Mesendoderm (in vitro differentiated cells): ENCODE data around the gene ARMC3.
A peak's percentile ranks its signal among the peaks of the same experiment; 100 is the strongest.

Experiments used
- DNase-seq: peaks from one replicate; pipeline ENCODE4 v3.0.0; 2013
- H2AK5ac ChIP-seq: 2 replicates; pipeline ENCODE4 v1.6.1; 2013; ENCODE audit warnings: low read length, inconsistent platforms
- H2BK120ac ChIP-seq: 2 replicates; pipeline ENCODE4 v1.6.1; 2013; ENCODE audit warnings: low read depth, mild to moderate bottlenecking, low read length, moderate library complexity, mixed read lengths
- H2BK15ac ChIP-seq: replicated peaks from 2 replicates; pipeline ENCODE4 v1.6.1; 2013; ENCODE audit warnings: low read depth, mild to moderate bottlenecking, moderate library complexity
- H2BK5ac ChIP-seq: 2 replicates; pipeline ENCODE4 v1.6.1; 2013; ENCODE audit warnings: low read length, inconsistent platforms
- H3K18ac ChIP-seq: 2 replicates; pipeline ENCODE4 v1.6.1; 2013; ENCODE audit warnings: mild to moderate bottlenecking, low read length, mixed read lengths
- H3K23ac ChIP-seq: one replicate; pipeline ENCODE4 v1.6.1; 2013; ENCODE audit warnings: low read length
- H3K27ac ChIP-seq: 2 replicates; pipeline ENCODE4 v1.5.1; 2013; ENCODE audit warnings: low read depth, mild to moderate bottlenecking, inconsistent platforms, low read length, moderate library complexity
- H3K27me3 ChIP-seq: 2 replicates; pipeline ENCODE4 v1.6.1; 2013; ENCODE audit warnings: low read length, control low read depth, mild to moderate bottlenecking, inconsistent platforms; ENCODE audit not compliant: insufficient read depth, poor library complexity
- H3K36me3 ChIP-seq: 2 replicates; pipeline ENCODE4 v1.6.1; 2013; ENCODE audit warnings: low read length, inconsistent platforms; ENCODE audit not compliant: control insufficient read depth, insufficient read depth
- H3K4ac ChIP-seq: one replicate; pipeline ENCODE4 v1.6.1; 2013; ENCODE audit warnings: low read depth, mild to moderate bottlenecking, low read length, moderate library complexity
- H3K4me1 ChIP-seq: 2 replicates; pipeline ENCODE4 v1.6.1; 2013; ENCODE audit warnings: low read depth, low read length, inconsistent platforms; ENCODE audit not compliant: control insufficient read depth
- H3K4me2 ChIP-seq: 2 replicates; pipeline ENCODE4 v1.6.1; 2013; ENCODE audit warnings: low read length
- H3K4me3 ChIP-seq: 2 replicates; pipeline ENCODE4 v1.5.1; 2013; ENCODE audit warnings: mild to moderate bottlenecking, low read length
- H3K56ac ChIP-seq: one replicate; pipeline ENCODE4 v1.6.1; 2013; ENCODE audit warnings: low read length
- H3K79me1 ChIP-seq: 2 replicates; pipeline ENCODE4 v1.6.1; 2013; ENCODE audit warnings: low read length, inconsistent platforms
- H3K79me2 ChIP-seq: 2 replicates; pipeline ENCODE4 v1.6.1; 2013; ENCODE audit warnings: mild to moderate bottlenecking, low read length; ENCODE audit not compliant: control insufficient read depth, insufficient read depth
- H3K9ac ChIP-seq: 2 replicates; pipeline ENCODE4 v1.6.1; 2013; ENCODE audit warnings: low read length, inconsistent platforms
- H4K5ac ChIP-seq: one replicate; pipeline ENCODE4 v1.6.1; 2013; ENCODE audit warnings: low read length
- H4K8ac ChIP-seq: one replicate; pipeline ENCODE4 v1.6.1; 2013; ENCODE audit warnings: low read depth, mild to moderate bottlenecking, control low read depth, low read length, moderate library complexity
- WGBS: extraction: QIAGEN DNeasy Blood & Tissue Kit; methylation state at CpG from one replicate; pipeline ENCODE4 v1.1.7; 2013; ENCODE audit warnings: low lambda C conversion rate, missing lambda C conversion rate; ENCODE audit not compliant: insufficient coverage; ENCODE audit errors: extremely low coverage; 5-methylcytosine and 5-hydroxymethylcytosine counted together

Gene ARMC3

DNA sequence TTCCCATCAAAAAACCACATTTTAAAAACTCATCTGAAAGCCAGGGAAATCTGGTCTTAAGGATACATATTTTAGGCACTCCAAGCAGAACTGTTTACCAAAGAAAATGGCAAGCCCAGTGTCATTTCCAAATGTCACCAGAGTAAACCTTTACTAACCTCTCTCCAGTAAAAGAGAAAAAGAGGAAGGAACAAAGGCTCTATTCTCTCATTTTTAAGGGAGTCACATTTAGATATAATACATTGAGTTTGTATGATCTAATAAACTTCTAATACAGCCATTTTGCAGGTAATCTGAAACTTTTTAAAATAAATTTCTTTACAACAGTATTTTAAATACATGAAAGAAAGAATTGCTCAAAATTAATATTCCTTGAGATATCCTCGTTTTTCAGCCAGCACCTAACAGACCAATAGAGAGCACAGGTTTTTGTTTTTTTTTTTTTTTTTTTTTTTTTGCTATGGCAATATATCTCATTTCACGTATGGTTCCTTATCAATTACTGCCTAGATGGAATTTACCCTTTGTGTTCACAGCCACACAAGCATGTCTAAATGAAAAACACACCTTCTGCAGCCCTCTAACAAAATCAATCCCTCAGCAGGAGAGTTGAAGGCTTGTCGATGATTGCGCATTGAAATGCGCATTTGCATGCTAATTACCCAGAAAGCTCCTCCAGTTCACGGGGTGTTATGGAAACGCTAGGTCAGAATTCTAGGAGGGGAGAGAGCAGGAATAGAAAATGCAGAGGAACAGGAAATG lies 127.8 kb downstream of the ARMC3 start:
- H3K27ac ChIP-seq: no peak overlapping the region
- H3K9ac ChIP-seq: peak overlapping the region; percentile 48
- H3K27me3 ChIP-seq: no peaks in the 10 kb centered on the region
- no peak overlapping the region for H4K5ac ChIP-seq
- no peak overlapping the region for H3K23ac ChIP-seq
- no peak overlapping the region for H3K18ac ChIP-seq
- no peaks in the 10 kb centered on the region for H3K79me2 ChIP-seq
- peaks cover 4% of the 10 kb centered on the region for H3K4me1 ChIP-seq
- no peak overlapping the region for H3K4me2 ChIP-seq
- no peak overlapping the region for H2BK15ac ChIP-seq
- peak overlapping the region; percentile 54 for H3K56ac ChIP-seq
- H4K8ac ChIP-seq: no peak overlapping the region
- DNase-seq: peak; percentile 71
- no peaks in the 10 kb centered on the region for H3K36me3 ChIP-seq
- no CpG with 5 or more reads among the region's 7 CpGs for WGBS
- H3K4ac ChIP-seq: no peak overlapping the region
- H3K79me1 ChIP-seq: no peaks in the 10 kb centered on the region
- no peak overlapping the region for H3K4me3 ChIP-seq
- no peak overlapping the region for H2BK120ac ChIP-seq
- no peak overlapping the region for H2BK5ac ChIP-seq
- H2AK5ac ChIP-seq: no peak overlapping the region

DNA sequence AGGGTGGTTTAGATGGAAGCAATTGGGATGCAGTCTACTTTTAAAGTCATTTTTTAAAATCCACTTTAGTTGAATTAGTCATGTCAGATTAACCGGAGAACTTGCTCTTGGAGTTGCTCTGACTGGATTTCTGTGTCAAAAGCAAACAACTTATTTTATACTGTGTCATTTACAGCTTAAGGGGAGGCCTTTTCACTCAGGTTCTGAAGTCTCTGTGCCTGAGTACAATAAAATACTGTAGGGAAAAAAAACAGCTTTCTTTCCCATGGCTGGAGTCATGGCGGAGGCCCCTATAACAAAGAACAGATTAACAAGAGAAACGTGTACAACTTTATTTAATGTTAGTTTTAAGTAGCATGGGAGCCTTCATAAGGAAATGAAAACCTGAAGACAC lies 128.3 kb downstream of the ARMC3 start:
- no peak overlapping the region for H3K56ac ChIP-seq
- H3K79me2 ChIP-seq: no peaks in the 10 kb centered on the region
- H4K5ac ChIP-seq: no peak overlapping the region
- H3K18ac ChIP-seq: no peak overlapping the region
- no peak overlapping the region for H2BK15ac ChIP-seq
- peaks cover 4% of the 10 kb centered on the region for H3K4me1 ChIP-seq
- H3K79me1 ChIP-seq: no peaks in the 10 kb centered on the region
- no peak overlapping the region for H3K4me2 ChIP-seq
- no peak overlapping the region for H3K9ac ChIP-seq
- H3K23ac ChIP-seq: no peak overlapping the region
- no peaks in the 10 kb centered on the region for H3K36me3 ChIP-seq
- H3K27me3 ChIP-seq: no peaks in the 10 kb centered on the region
- WGBS: no CpG with 5 or more reads among the region's 3 CpGs
- H2AK5ac ChIP-seq: no peak overlapping the region
- H4K8ac ChIP-seq: no peak overlapping the region
- H3K4ac ChIP-seq: no peak overlapping the region
- H2BK120ac ChIP-seq: no peak overlapping the region
- no peak overlapping the region for H3K27ac ChIP-seq
- H3K4me3 ChIP-seq: no peak overlapping the region
- no peak overlapping the region for H2BK5ac ChIP-seq
- DNase-seq: no peak

GRCh38 chr10:23058366-23058765 lies 130.5 kb downstream of the ARMC3 start:
- Histone ChIP-seq H3K56ac (no peak overlapping the region), H3K27me3 (no peaks in the 10 kb centered on the region), H3K79me2 (no peaks in the 10 kb centered on the region), H3K79me1 (no peaks in the 10 kb centered on the region), H3K4ac (no peak overlapping the region), H3K18ac (no peak overlapping the region), H3K27ac (no peak overlapping the region), H2BK15ac (no peak overlapping the region), H3K4me3 (no peak overlapping the region), H3K4me2 (no peak overlapping the region), H3K23ac (no peak overlapping the region), H3K9ac (no peak overlapping the region), H4K5ac (no peak overlapping the region), H3K4me1 (peaks cover 4% of the 10 kb centered on the region), H2BK120ac (no peak overlapping the region), H4K8ac (no peak overlapping the region), H2BK5ac (no peak overlapping the region), H3K36me3 (no peaks in the 10 kb centered on the region), H2AK5ac (no peak overlapping the region)
- WGBS: no CpG with 5 or more reads among the region's 3 CpGs
- no peak for DNase-seq

DNA sequence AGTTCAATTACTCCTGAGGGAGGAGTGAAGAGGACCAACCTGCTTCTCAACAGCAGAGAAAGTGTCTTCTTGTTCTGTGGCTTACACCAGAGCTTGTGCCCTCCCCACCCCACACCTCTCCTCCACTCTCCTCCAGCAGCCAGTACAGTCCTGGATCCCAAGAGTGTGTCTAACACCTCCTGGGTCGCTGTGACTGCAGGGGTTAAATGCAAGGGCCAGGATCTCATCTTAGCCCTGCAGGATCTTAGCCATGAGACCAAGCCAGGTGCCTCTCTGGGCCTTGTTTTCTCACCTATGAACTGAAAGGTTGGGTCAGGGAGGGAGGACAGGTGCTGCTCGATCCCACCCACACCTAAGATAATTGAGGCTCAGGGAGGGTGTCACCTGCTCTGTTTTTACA lies 133.1 kb downstream of the ARMC3 start:
- no peaks in the 10 kb centered on the region for H3K79me1 ChIP-seq
- no peak overlapping the region for H2BK15ac ChIP-seq
- H2BK120ac ChIP-seq: no peak overlapping the region
- H3K23ac ChIP-seq: no peak overlapping the region
- H2BK5ac ChIP-seq: no peak overlapping the region
- WGBS: no CpG with 5 or more reads among the region's 2 CpGs
- no peak overlapping the region for H3K27ac ChIP-seq
- no peak overlapping the region for H3K4me3 ChIP-seq
- H4K5ac ChIP-seq: no peak overlapping the region
- H3K56ac ChIP-seq: peak overlapping the region; percentile 15
- no peak overlapping the region for H3K4me2 ChIP-seq
- no peak overlapping the region for H3K9ac ChIP-seq
- H3K4me1 ChIP-seq: peaks cover 3% of the 10 kb centered on the region
- no peaks in the 10 kb centered on the region for H3K36me3 ChIP-seq
- no peak overlapping the region for H3K4ac ChIP-seq
- no peak overlapping the region for H3K18ac ChIP-seq
- no peak for DNase-seq
- H4K8ac ChIP-seq: no peak overlapping the region
- no peaks in the 10 kb centered on the region for H3K27me3 ChIP-seq
- H2AK5ac ChIP-seq: no peak overlapping the region
- H3K79me2 ChIP-seq: no peaks in the 10 kb centered on the region

DNA sequence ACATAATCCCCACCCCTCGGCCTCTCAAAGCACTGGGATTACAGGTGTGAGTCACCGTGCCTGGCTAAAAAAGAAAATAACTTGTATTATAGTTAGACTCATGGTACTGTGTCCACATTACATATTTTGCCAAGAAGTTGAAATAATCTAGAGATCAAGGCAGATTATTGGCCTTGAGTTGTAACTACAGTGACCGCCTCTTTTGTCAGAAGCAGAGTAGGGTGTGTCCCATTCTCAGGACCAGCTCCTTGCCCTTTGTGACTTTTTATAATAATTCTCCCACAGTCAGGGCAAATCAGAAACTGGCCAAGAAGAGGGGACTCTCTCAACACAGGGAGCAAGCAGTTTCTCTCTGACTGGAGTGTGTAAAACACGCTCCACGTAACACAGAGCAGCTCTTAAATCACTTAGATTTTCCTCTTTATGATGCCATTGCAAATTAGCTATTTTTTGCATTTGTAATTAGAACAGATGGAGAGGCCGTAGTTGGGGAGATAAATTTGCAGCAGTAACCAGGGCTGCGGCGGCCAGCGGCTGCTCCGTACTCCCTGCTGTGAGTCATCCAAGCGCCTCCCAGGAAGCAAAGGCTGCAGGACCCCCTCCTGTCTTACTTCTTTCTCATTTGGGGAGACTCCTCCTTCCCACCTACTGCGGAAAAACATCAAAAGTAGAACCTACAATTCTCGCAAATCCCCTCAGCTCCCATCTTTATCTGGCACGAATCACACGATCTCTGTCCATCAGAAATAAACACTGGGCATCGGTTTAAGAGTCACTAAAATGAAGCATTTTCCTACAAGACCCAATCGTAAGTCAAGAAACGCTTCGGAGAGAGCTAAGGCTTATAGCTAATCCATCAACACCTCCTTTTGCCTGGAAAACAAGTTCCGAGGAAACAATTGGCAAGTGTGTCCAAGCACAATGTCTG lies 135.5 kb downstream of the ARMC3 start:
- Histone ChIP-seq H3K4me1 (no peaks in the 10 kb centered on the region), H2BK15ac (no peak overlapping the region), H3K18ac (no peak overlapping the region)

More for the DNA sequence above, 135.5 kb downstream of the ARMC3 start:
- no peak overlapping the region for H4K5ac ChIP-seq
- H3K4me2 ChIP-seq: no peak overlapping the region
- H3K9ac ChIP-seq: no peak overlapping the region
- H3K27ac ChIP-seq: no peak overlapping the region
- no peak overlapping the region for H4K8ac ChIP-seq
- no peaks in the 10 kb centered on the region for H3K79me1 ChIP-seq
- no peak overlapping the region for H2BK120ac ChIP-seq
- no peak overlapping the region for H3K56ac ChIP-seq
- no peak overlapping the region for H3K23ac ChIP-seq
- no peak for DNase-seq
- H3K79me2 ChIP-seq: no peaks in the 10 kb centered on the region
- no CpG with 5 or more reads among the region's 20 CpGs for WGBS
- H2AK5ac ChIP-seq: no peak overlapping the region
- H2BK5ac ChIP-seq: no peak overlapping the region
- H3K27me3 ChIP-seq: no peaks in the 10 kb centered on the region
- H3K4ac ChIP-seq: no peak overlapping the region
- no peak overlapping the region for H3K4me3 ChIP-seq
- no peaks in the 10 kb centered on the region for H3K36me3 ChIP-seq
